ENCODE measurements around the gene SNHG17.
"Not testable (repeated sequence)": the region's sequence is repeated elsewhere in the genome, so short reads cannot be mapped to it uniquely, and the experiment has no call there.

SNHG17 gene

DNA sequence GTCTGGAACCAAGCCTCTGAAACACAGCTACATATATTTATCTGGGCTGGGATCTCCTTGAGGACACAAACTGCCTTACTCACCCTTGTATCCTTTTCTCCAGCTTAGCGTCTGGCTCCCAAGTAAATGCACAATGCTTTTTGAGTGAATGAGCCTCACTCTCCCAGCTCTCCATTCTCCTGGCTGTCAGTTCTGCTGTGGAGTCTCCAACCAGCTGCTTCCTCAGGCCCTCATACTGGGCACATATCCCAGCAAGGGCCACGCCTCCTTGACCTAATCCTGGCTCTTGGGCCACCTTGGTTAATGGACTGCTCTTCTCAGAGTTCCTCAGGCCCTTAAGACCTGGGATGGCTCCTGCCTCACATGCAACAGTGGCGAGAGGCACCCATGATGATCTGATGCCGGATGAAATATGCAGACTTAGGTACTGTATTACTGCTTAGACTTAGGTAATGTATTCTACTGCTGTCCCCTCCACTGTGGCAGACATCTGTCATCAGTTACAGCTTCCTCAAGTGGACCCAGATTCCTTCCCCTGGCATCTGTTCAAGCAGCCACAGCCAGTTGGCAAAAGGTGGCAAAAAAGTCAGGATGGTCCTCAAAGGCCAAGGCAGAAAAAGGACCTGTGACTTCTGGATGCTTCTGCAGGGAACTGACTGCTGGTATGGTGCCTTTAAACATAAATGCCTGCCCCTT lies 16.5 kb downstream of the SNHG17 start:
- DNase-seq: no peak

GRCh38 chr20:38414769-38415450 lies 20.2 kb downstream of the SNHG17 start:
- DNase-seq: no peak

DNA sequence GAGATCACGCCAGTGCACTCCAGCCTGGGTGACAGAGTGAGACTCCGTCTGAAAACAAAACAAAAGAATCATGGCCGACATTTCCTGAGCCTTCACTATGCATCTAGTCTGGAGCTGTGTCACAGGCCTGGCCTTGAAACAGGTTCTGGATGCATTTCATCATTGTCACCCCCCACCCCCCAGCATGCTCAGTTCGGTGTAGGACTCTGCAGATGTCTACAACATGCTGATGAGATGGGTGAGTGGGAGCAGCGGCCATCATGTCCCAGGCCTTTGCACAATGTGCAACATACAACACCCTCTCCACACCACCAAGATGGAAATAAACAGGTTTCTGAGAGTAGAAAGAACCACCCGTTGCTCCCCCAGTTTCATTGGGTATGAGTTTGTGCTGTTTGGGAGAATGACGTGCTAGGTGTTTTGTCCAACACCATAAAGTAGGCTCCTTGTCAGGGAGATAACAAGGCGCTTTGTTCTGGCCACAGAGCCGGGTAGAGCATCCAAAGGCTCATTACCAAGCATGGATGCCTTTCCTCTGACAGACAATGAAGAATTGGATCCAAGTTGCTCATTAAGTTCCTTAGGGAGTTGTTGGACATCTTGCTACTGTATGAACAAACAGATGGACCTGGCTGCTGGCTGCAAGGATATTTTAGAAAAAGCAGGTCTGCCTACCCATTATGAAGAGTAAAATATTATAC lies 22.1 kb downstream of the SNHG17 start:
- no peak for DNase-seq

GRCh38 chr20:38407822-38408221 lies 27.3 kb downstream of the SNHG17 start:
- not testable (repeated sequence) for DNase-seq

DNA sequence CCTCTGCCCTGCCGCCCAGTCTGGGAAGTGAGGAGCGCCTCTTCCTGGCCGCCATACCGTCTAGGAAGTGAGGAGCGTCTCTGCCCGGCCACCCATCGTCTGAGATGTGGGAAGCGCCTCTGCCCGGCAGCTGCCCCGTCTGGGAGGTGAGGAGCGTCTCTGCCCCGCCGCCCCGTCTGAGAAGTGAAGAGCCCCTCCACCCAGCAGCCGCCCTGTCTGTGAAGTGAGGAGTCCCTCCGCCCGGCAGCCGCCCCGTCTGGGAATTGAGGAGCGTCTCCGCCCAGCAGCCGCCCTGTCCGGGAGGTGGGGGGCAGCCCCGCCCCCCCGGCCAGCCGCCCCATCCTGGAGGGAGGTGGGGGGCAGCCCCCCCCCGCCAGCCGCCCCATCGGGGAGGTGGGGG lies 27.8 kb downstream of the SNHG17 start:
- DNase-seq: no peak

DNA sequence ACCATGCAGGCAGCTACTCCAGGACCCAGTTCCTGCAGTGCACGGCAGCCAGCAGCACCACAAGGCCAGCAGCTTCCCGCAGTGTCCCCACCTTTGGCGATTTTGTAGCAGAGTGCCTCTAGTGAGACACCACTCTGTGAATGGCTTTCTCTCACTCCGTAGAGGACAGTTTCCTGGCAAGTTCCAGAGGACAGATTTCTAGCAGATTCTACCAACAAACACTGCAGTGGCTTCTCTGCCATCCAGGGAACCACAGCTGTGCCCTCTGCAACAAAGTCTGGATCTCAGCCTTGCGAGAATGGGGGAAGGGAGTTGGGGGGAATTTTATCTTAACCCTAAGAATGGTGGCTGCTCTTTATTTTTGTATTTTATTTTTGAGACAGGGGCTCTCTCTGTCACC lies 28.7 kb downstream of the SNHG17 start:
- DNase-seq: no peak

GRCh38 chr20:38405132-38405531 lies 30.0 kb downstream of the SNHG17 start:
- DNase-seq: no peak

- DNase-seq: no peak
Observed at GRCh38 chr20:38404016-38404415, 31.1 kb downstream of the SNHG17 start.

GRCh38 chr20:38402816-38403215 lies 32.3 kb downstream of the SNHG17 start:
- DNase-seq: no peak

GRCh38 chr20:38402089-38402488 lies 33.0 kb downstream of the SNHG17 start:
- DNase-seq: no peak

GRCh38 chr20:38395751-38396395 lies 39.3 kb downstream of the SNHG17 start:
- DNase-seq: not testable (repeated sequence)

GRCh38 chr20:38395165-38395564 lies 40.0 kb downstream of the SNHG17 start:
- no peak for DNase-seq

DNA sequence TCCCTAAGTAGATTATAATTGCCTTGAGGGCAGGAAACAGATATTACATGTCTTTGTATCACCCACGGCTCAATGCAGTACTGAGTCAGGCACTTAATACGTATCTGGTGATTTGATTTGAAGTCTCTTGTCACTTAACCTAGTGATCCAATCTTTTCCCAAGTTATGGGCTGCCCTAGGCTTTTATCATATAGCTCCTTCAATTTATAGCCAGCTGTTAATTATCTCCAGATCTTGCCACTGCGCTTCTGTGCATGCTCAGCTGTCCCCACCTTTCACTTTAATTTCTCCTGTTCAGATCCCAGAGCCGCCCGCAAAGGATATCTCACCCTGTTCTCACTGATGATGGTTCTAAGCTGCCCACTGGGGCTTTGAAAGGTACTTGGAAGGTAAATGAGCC lies 41.9 kb downstream of the SNHG17 start:
- no peak for DNase-seq

DNA sequence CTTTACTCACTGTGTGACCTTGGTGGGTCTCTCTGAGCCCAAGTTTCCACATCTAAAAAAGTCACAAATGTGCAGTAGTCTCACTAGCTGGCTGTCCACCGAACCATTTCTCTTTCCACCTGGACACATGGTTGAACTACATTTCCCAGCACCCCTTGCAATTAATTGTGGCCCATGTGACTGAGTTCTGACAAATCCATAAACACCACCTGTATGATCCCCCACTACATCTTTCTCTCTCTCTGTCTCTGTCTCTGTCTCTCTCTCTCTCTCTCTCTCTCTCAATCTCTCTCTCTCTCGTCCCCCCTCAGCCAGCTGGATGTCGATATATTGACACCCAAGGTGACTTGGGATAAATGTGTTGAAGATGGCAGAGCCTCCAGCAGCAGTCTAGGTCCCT lies 42.8 kb downstream of the SNHG17 start:
- no peak for DNase-seq

GRCh38 chr20:38387953-38388352 lies 47.2 kb downstream of the SNHG17 start:
- DNase-seq: no peak

DNA sequence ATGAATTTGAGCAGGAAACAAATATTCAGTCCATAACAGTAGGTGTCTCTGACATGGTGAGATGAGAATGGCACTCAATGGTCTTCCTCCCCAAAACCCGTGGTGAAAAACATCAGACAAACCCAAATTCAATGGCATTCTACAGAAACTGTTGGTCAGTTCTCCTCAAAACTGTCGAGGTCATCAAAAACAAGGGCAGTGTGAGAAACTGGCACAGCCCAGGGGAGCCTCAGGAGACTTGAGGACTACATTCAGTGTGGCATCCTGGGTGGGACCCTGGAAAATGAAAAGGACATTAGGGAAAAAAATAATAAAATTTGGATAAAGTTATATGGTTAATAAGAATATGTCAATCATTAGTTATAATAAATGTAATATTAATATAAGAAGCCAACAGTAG lies 48.3 kb downstream of the SNHG17 start:
- DNase-seq: no peak

DNA sequence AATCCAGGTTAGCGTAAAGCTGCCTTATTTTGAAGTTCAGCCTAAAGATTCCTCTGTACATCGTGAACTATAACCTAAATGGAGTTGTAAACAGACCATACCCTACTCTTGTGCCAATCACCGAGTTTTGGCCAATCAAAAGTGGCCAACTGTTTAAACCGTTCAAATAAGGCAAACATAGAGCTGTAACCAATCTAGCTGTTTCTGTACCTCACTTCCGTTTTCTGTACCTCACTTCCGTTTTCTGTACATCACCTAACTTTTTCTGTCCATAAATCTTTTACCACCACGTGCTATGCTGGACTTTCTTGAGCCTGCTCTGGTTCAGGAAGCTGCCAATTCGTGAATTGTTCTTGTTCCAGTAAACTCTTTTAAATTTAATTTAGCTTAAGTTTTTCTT lies 49.1 kb downstream of the SNHG17 start:
- DNase-seq: no peak

- no peak for DNase-seq
Observed at GRCh38 chr20:38383147-38383546, 52.0 kb downstream of the SNHG17 start.

- DNase-seq: not testable (repeated sequence)
Observed at GRCh38 chr20:38377838-38378237, 57.3 kb downstream of the SNHG17 start.

DNA sequence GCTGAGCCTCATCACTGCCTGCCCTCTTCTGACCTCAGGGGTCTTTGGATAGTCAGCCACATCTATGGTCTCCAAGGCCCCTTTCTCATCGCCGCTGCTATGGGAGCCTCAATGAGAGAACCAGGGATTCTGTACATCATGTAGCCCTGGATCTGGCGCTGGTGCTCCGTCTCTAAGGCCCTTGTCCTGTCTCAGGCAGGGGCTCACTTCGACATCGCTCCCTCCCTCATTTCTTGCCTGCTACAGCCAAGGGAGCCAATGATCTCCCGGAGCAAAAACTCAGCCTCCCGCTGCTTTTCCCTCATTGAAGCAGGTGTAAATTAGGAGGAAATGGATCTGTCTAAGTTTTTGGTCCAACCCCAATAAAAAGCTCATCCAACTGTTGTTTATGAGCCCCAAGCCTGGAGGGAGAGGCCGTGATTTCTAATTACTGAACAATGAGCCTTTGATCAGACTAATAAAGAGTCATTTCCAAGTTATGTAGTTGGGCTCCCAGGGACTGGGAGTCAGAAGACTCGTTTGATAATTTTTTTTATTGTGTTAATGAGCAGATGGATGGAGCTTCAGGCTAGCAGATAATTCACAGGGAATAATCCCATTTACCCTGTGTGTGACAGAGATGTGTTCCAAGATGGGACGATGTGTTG lies 58.0 kb downstream of the SNHG17 start:
- DNase-seq: no peak

DNA sequence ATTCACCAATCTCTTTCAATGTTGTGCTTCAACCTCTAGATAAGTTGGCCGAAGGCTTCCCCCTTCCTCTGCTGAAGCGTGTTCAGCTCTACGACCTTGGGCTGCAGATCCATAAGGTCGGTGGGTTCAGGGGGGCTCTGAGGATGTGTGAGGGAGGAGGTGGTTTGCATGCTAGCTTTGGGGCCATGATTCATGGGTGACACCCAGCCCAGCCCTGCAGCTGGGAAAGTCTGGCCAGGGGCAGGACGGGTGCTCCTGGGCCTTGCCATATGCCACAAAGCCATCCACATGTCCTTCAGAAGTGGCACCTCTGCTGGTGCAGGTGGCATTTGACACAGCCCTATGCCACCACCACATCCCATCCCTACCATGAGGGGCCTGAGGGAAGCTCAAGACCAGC lies 61.2 kb downstream of the SNHG17 start:
- no peak for DNase-seq

GRCh38 chr20:38373231-38373867 lies 61.8 kb downstream of the SNHG17 start:
- no peak for DNase-seq

- no peak for DNase-seq
Observed at GRCh38 chr20:38372806-38373205, 62.3 kb downstream of the SNHG17 start.
